H1 (cell line): ENCODE data around the gene PDCD10. TPM values are rescaled to one million over a fixed set of nuclear protein-coding genes. Genes with fewer than 3 reads are reported as not detected.

Experiments
- CHD2 ChIP-seq: IDR thresholded peaks from 2 replicates; pipeline ENCODE4 v1.6.1; 2012; ENCODE audit warnings: low read length, improper control_type of control experiment
- CHD7 ChIP-seq: fragments of 300-600 bp; sonication (generic); IDR thresholded peaks from 2 replicates; pipeline ENCODE4 v1.7.1; 2012; ENCODE audit warnings: low read length, moderate library complexity, mild to moderate bottlenecking, inconsistent platforms; ENCODE audit not compliant: insufficient replicate concordance
- EP300 ChIP-seq, 2 experiments: IDR thresholded peaks; 1 replicate in 1 of 2; 2 replicates in 1 of 2; pipeline ENCODE4 v1.6.1; 2011 to 2012; ENCODE audit warnings: low read depth in 2 of 2, low read length in 2 of 2, mild to moderate bottlenecking in 2 of 2, borderline replicate concordance in 1 of 2, inconsistent platforms in 1 of 2, moderate library complexity in 1 of 2
- FOSL1 ChIP-seq: IDR thresholded peaks from 2 replicates; pipeline ENCODE4 v1.6.1; 2011; ENCODE audit warnings: mild to moderate bottlenecking, low read depth, low read length, moderate library complexity; ENCODE audit not compliant: insufficient read depth
- HDAC2 ChIP-seq, 2 experiments: fragments of 300-600 bp in 1 of 2; sonication (generic) in 1 of 2; IDR thresholded peaks; 2 replicates each; pipeline ENCODE4 v1.6.1; 2011 to 2012; ENCODE audit warnings: low read depth in 2 of 2, low read length in 2 of 2, mild to moderate bottlenecking in 2 of 2, moderate library complexity in 2 of 2, borderline replicate concordance in 1 of 2, inconsistent platforms in 1 of 2
- PHF8 ChIP-seq: fragments of 200-600 bp; sonication (generic); conservative IDR thresholded peaks from 2 replicates; pipeline ENCODE4 v1.7.1; 2012; ENCODE audit warnings: low read depth, mild to moderate bottlenecking, inconsistent platforms, low read length, moderate library complexity
- POLR2AphosphoS5 ChIP-seq: IDR thresholded peaks from 2 replicates; pipeline ENCODE4 v1.6.1; 2011; ENCODE audit warnings: low read depth, low read length
- SIRT6 ChIP-seq: IDR thresholded peaks from one replicate; pipeline ENCODE4 v1.7.1; 2012; ENCODE audit warnings: low read length, inconsistent platforms
- SP4 ChIP-seq: IDR thresholded peaks from 2 replicates; pipeline ENCODE4 v1.6.1; 2012; ENCODE audit warnings: low read length, inconsistent platforms
- TAF1 ChIP-seq: IDR thresholded peaks from 2 replicates; pipeline ENCODE4 v1.6.1; 2011; ENCODE audit warnings: mild to moderate bottlenecking, low read depth, low read length
- TBP ChIP-seq: IDR thresholded peaks from 2 replicates; pipeline ENCODE4 v1.6.1; 2011; ENCODE audit warnings: low read depth, low read length, improper control_type of control experiment
- polyA plus RNA-seq, 7 experiments: library from polyadenylated mRNA; depleted of rRNA in 3 of 7; stranded (reverse) in 5 of 7; unstranded in 2 of 7; fragments of >200 nt in 5 of 7; fragments of 200-250 nt in 2 of 7; gene quantifications; 1 replicate in 5 of 7; 2 replicates in 1 of 7; 4 replicates in 1 of 7; pipeline versions ENCODE4 v1.2.1 to v1.2.3, GENCODE V29; 2011 to 2013; ENCODE audit warnings: missing spikeins in 2 of 7, mixed read lengths in 2 of 7
- total RNA-seq: library from RNA; stranded (reverse); fragmentation: NEBNext Ultra II Directional; extraction: Animal tissue kit (Norgen Biotek cat#: 25700); gene quantifications from 2 replicates; pipeline ENCODE4 v1.2.1, GENCODE V29; 2021
- TF ChIP-seq, protein P1 (sequence below): IDR thresholded peaks from 2 replicates; pipeline ENCODE4 v1.6.1; 2012; ENCODE audit warnings: inconsistent platforms

The PDCD10 gene
- total and polyA plus RNA-seq, 2 of the 8 experiments (the other 6 are each of a cell fraction or from before 2014, with no cell fraction given), result 52.0 to 76.6 TPM

DNA sequence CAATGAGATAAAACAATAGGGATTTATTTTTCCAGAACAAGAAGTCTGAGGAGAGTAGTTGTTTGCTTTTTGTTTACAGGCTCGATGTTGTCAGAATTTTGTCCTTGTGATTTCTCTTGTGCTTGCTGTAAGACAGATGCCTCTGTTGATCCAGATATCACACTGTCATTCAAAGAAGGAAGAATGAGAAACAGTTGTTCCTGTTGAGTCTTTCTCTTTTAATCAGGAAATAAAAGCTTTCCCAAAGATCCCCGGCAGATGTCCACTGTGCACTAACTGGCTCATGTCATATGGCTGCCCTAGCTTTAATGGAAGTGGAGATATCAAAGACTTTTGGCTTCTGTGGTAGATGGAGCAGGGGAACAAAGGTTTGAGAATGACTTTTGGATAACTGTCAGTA lies 7.6 kb upstream of the PDCD10 start (continued):
- TF ChIP-seq CHD7 (no peak), PHF8 (no peak), FOSL1 (no peak), EP300 (IDR thresholded peaks at IDR 0.05; ENCODE audit: borderline replicate concordance in 1 of 2, low read depth in 2 of 2, low read length in 2 of 2) (no peak), SP4 (no peak), TAF1 (no peak), TBP (no peak), POLR2AphosphoS5 (no peak), SIRT6 (no peak), HDAC2 (IDR thresholded peaks at IDR 0.05; ENCODE audit: borderline replicate concordance in 1 of 2, low read depth in 2 of 2, low read length in 2 of 2) (no peak), CHD2 (no peak)
- TF ChIP-seq, protein P1, sequence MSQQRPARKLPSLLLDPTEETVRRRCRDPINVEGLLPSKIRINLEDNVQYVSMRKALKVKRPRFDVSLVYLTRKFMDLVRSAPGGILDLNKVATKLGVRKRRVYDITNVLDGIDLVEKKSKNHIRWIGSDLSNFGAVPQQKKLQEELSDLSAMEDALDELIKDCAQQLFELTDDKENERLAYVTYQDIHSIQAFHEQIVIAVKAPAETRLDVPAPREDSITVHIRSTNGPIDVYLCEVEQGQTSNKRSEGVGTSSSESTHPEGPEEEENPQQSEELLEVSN, result no peak
